Airway epithelial cell (primary cell): Measurements from ENCODE around the gene C3orf38. TPM values are rescaled to one million over a fixed set of nuclear protein-coding genes. Genes with fewer than 3 reads are reported as not detected.

Experiments
- total RNA-seq: library from RNA; depleted of rRNA; stranded (reverse); fragments of >200 nt; gene quantifications from 2 replicates; pipeline ENCODE4 v1.2.3, GENCODE V29; 2015

The C3orf38 gene
- 17.3 and 18.0 TPM in 2 replicates for total RNA-seq

DNA sequence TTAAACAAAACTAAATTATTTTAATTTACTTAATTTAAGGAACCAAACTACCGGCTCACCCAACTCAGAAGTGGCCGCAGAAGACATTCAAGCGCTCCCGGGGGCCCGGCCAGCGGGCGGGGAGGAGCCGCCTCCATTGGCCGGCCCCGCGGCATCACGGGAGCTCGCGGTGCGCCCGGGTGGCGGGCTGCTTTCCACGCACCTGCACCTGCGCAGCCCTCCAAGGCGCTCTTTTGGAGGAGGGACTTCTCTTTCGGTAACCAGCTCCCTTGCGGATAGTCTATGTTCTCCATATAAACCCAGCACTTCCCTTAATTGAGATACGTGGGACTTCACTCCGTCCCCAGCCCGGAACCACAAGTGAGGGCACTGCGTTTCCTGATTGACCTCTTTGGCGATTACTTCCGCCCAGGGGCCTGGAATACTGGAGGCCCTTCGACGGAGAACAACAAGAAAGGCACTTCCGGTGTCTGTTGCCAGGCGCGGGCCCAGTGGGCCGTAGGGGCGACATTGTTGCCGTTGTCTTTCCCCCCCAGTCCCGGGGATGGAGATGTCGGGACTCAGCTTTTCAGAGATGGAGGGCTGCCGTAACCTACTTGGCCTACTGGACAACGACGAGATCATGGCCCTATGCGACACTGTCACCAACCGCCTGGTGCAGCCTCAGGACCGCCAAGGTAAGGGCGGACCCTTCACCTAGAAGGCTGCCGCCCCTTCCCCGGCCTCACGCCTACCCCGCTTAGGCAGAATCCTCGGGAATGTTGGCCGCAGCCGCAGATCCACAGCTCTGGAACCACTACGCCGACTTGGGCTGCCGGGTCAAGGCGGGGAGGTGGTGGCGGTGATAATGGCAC lies at the start of gene C3orf38:
Gene C3orf38, plus strand, starts transcription at position 451 of the 854 bp plus-strand sequence. Its CDS starts 94 bp downstream, at position 545.

Other genes starting within 250 kb of the C3orf38 start
- 29.9 and 31.5 TPM in 2 replicates for gene CGGBP1, start 91.0 kb upstream of the C3orf38 start, total RNA-seq
- gene ZNF654, start 90.7 kb upstream of the C3orf38 start, total RNA-seq = 4.7 and 9.6 TPM in 2 replicates